Uterus (tissue), 2 donors: ENCODE data around the gene PAMR1.

ENCODE experiments used
- CTCF ChIP-seq, 4 experiments: fragments of 200-600 bp in 2 of 4; fragments of 450-650 bp in 2 of 4; sonication (generic) in 2 of 4; IDR thresholded peaks; one replicate each; pipeline ENCODE4 v1.5.1; 2016 to 2019; ENCODE audit warnings: antibody characterized with exemption in 4 of 4, mild to moderate bottlenecking in 2 of 4, moderate library complexity in 1 of 4
- POLR2A ChIP-seq, 2 donors: fragments of 450-650 bp; IDR thresholded peaks; one replicate each; pipeline ENCODE4 v1.6.1; 2016; ENCODE audit warnings: antibody characterized with exemption in 2 of 2, mild to moderate bottlenecking in 1 of 2, moderate library complexity in 1 of 2

GRCh38 chr11:35553021-35553420, 27.6 kb upstream of the PAMR1 start:
- TF ChIP-seq CTCF (IDR thresholded peaks at IDR 0.05) (no peak), POLR2A (IDR thresholded peaks at IDR 0.05) (no peak)
